WI38 (cell line): ENCODE results near the gene CFAP91.
A peak's percentile ranks its signal among the peaks of the same experiment; 100 is the strongest.

Source experiments
- H3K4me3 ChIP-seq: 2 replicates; pipeline ENCODE4 v1.5.1; 2011; ENCODE audit warnings: low read depth, mild to moderate bottlenecking, control low read depth, low read length
- TF ChIP-seq, protein P1 (sequence below): IDR thresholded peaks from 2 replicates; pipeline ENCODE4 v1.5.1; 2012; ENCODE audit warnings: low read depth, mild to moderate bottlenecking, control low read depth, low read length

CFAP91 gene

GRCh38 chr3:119702530-119703527 lies at the start of gene CFAP91:
CFAP91 (plus strand) TSS chr3:119703022; CDS start chr3:119703099, 77 bp downstream.
- TF ChIP-seq, protein P1, sequence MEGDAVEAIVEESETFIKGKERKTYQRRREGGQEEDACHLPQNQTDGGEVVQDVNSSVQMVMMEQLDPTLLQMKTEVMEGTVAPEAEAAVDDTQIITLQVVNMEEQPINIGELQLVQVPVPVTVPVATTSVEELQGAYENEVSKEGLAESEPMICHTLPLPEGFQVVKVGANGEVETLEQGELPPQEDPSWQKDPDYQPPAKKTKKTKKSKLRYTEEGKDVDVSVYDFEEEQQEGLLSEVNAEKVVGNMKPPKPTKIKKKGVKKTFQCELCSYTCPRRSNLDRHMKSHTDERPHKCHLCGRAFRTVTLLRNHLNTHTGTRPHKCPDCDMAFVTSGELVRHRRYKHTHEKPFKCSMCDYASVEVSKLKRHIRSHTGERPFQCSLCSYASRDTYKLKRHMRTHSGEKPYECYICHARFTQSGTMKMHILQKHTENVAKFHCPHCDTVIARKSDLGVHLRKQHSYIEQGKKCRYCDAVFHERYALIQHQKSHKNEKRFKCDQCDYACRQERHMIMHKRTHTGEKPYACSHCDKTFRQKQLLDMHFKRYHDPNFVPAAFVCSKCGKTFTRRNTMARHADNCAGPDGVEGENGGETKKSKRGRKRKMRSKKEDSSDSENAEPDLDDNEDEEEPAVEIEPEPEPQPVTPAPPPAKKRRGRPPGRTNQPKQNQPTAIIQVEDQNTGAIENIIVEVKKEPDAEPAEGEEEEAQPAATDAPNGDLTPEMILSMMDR, result no peak
- H3K4me3 ChIP-seq, result peak within 1 kb of the TSS; percentile 54

GRCh38 chr3:119653876-119654275 lies 48.9 kb upstream of the CFAP91 start:
- TF ChIP-seq, protein P1, result no peak

GRCh38 chr3:119657887-119658702 lies 44.7 kb upstream of the CFAP91 start:
- no peak overlapping the region for H3K4me3 ChIP-seq
- TF ChIP-seq, protein P1, result no peak

More at GRCh38 chr3:119653876-119654275, 48.9 kb upstream of the CFAP91 start:
- H3K4me3 ChIP-seq, result no peak overlapping the region

DNA sequence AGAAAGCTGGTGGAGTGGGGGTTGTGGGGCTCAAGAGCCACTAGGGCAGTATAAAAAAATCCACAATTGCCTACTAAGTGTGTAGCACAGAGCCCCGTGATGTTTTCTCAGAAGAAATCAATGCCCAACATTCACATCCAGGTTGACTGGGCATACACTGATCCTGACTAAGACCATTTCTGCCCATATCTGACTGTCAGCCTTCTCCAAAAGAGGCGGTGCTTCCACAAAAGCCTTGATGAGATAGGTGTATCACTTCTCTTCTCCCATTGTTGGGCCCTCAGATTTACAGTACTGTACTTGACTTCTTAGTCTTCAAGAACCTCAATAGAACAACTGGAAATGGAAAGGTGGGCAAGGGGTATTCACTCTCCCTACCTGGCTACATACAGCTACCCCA lies 43.8 kb upstream of the CFAP91 start:
- TF ChIP-seq, protein P1, result no peak
- H3K4me3 ChIP-seq, result no peak overlapping the region

- H3K4me3 ChIP-seq, result no peak overlapping the region
- TF ChIP-seq, protein P1, result no peak
Measured at GRCh38 chr3:119659606-119660291, 43.1 kb upstream of the CFAP91 start.

GRCh38 chr3:119660474-119661440 lies 42.1 kb upstream of the CFAP91 start, which contains the start of gene POPDC2:
POPDC2 (minus strand) TSS chr3:119660589; CDS start chr3:119660423, 166 bp downstream.
- TF ChIP-seq, protein P1, result no peak
- H3K4me3 ChIP-seq, result no peak within 1 kb of the TSS
